Naive thymus-derived CD8-positive, alpha-beta T cell (primary cell): ENCODE data around the gene TBCCD1. TPM values are rescaled to one million over a fixed set of nuclear protein-coding genes. Genes with fewer than 3 reads are reported as not detected.
A peak's percentile ranks its signal among the peaks of the same experiment; 100 is the strongest.

Source experiments
- ATAC-seq, 2 donors: fragments of 150-1000 bp; cut with Tn5 transposase in 1 of 2; sonication (Bioruptor Pico), chemical (Tn5 transposase) in 1 of 2; 1 replicate in 1 of 2; 2 replicates in 1 of 2; pipeline ENCODE4 v1.10.0; 2021; ENCODE audit warnings: mild to moderate bottlenecking in 2 of 2, moderate library complexity in 2 of 2
- POLR2A ChIA-PET: fragments of 350-600 bp; sonication (Branson Sonifier 250); formaldehyde crosslinking; loops from one replicate; lab custom pipeline; 2021; ENCODE audit warnings: antibody characterized with exemption; lab: Charles Lee
- DNase-seq, 10 donors: peaks; one replicate each; pipeline versions ENCODE4 v3.0.0 to v3.0.0-alpha.2; 2020 to 2022
- H3K27ac Mint-ChIP-seq, 10 donors: one replicate each; pipeline ENCODE4 v1.8.0; 2020 to 2022; ENCODE audit warnings: mild to moderate bottlenecking in 10 of 10, mixed read lengths in 10 of 10, moderate library complexity in 4 of 10, inconsistent platforms in 1 of 10
- H3K27me3 Mint-ChIP-seq, 5 donors: one replicate each; pipeline ENCODE4 v1.8.0; 2021 to 2022; ENCODE audit warnings: mixed read lengths in 5 of 5
- H3K36me3 Mint-ChIP-seq, 3 donors: one replicate each; pipeline ENCODE4 v1.8.0; 2020 to 2022; ENCODE audit warnings: mixed read lengths in 3 of 3, mild to moderate bottlenecking in 2 of 3, inconsistent platforms in 1 of 3
- H3K4me1 Mint-ChIP-seq, 4 donors: one replicate each; pipeline ENCODE4 v1.8.0; 2021 to 2022; ENCODE audit warnings: mixed read lengths in 4 of 4
- H3K4me3 Mint-ChIP-seq, 10 donors: one replicate each; pipeline ENCODE4 v1.8.0; 2020 to 2022; ENCODE audit warnings: mild to moderate bottlenecking in 10 of 10, mixed read lengths in 10 of 10, moderate library complexity in 6 of 10, inconsistent platforms in 1 of 10
- H3K9me3 Mint-ChIP-seq, 9 donors: one replicate each; pipeline ENCODE4 v1.8.0; 2020 to 2022; ENCODE audit warnings: mixed read lengths in 9 of 9, mild to moderate bottlenecking in 3 of 9, inconsistent platforms in 1 of 9, moderate library complexity in 1 of 9
- polyA plus RNA-seq, 3 donors: library from polyadenylated mRNA; unstranded; fragments of 300-500 nt; fragmentation: Illumina TruSeq; gene quantifications; one replicate each; pipeline ENCODE4 v1.2.3, GENCODE V29; 2021
- total RNA-seq, 8 experiments: library from RNA in 2 of 8; stranded (reverse) in 2 of 8; gene quantifications; one replicate each; pipeline ENCODE4 v1.2.3 and lab custom pipeline; 2021 to 2026

Gene TBCCD1
- total RNA-seq (10 to 100 TPM; 17.7 to 21.4 TPM), polyA plus RNA-seq (10 to 100 TPM; 11.9 to 22.7 (median 12.2) TPM), total RNA-seq (lab: John Stamatoyannopoulos, UW) (23.1 to 31.1 (median 25.9) reads per million in 6 experiments)

GRCh38 chr3:186567072-186567921 lies at the start of gene TBCCD1:
Gene TBCCD1, minus strand, starts transcription at chr3:186567339. Its CDS starts 3,010 bp downstream, at chr3:186564329.
- Mint-ChIP-seq H3K27me3 (no peaks in the 10 kb centered on the region), H3K9me3 (no peaks in the 10 kb centered on the region), H3K27ac (peak within 1 kb of the TSS; percentile 91 to 98 (median 97)), H3K36me3 (peaks cover 0 to 14% (median 4%) of the 10 kb centered on the region in 3 donors), H3K4me3 (peak within 1 kb of the TSS; percentile 92 to 97 (median 94)), H3K4me1 (peaks cover 31 to 77% (median 65%) of the 10 kb centered on the region in 4 donors)
- DNase-seq, result peak; percentile 88 to 100 (median 96)
- ATAC-seq, result peak; percentile 50 to 60
- POLR2A ChIA-PET, result interaction anchor here (1.3 to 5.6 kb wide), 3 partner anchors 49 to 630 kb away, joined by 4 to 85 read pairs (median 22); partner anchors contain the start of genes EIF4A2 and TRA2B

GRCh38 chr3:186616299-186616617 lies 49.1 kb upstream of the TBCCD1 start:
- H3K4me1 Mint-ChIP-seq, result peaks cover 13 to 21% (median 19%) of the 10 kb centered on the region in 4 donors
- POLR2A ChIA-PET, result interaction anchor here (1.0 to 4.0 kb wide), 6 partner anchors 26 to 206 kb away, joined by 4 to 38 read pairs (median 5); partner anchors contain the start of genes DNAJB11 and EIF4A2
- H3K27ac Mint-ChIP-seq, result peak overlapping the region in 1 of 10 donors; percentile 14

GRCh38 chr3:186614597-186615483 lies 47.7 kb upstream of the TBCCD1 start:
- Mint-ChIP-seq H3K36me3 (no peaks in the 10 kb centered on the region), H3K27ac (peak overlapping the region in 9 of 10 donors; percentile 15 to 85 (median 53)), H3K4me1 (peaks cover 13 to 21% (median 19%) of the 10 kb centered on the region in 4 donors), H3K27me3 (peaks cover 6 to 39% (median 19%) of the 10 kb centered on the region in 5 donors), H3K9me3 (no peaks in the 10 kb centered on the region), H3K4me3 (peak overlapping the region; percentile 3 to 72 (median 61))
- ATAC-seq (peak; percentile 56 to 58), DNase-seq (peak; percentile 44 to 83 (median 70))
- POLR2A ChIA-PET, result interaction anchor here (0.9 to 4.0 kb wide), 3 partner anchors 169 to 212 kb away, joined by 3 to 38 read pairs (median 14); partner anchors contain the start of gene EIF4A2

More at GRCh38 chr3:186616299-186616617, 49.1 kb upstream of the TBCCD1 start:
- Mint-ChIP-seq H3K36me3 (no peaks in the 10 kb centered on the region), H3K4me3 (peak overlapping the region in 4 of 10 donors; percentile 59 to 79 (median 72)), H3K9me3 (no peaks in the 10 kb centered on the region), H3K27me3 (peaks cover 8 to 42% (median 25%) of the 10 kb centered on the region in 5 donors)
- DNase-seq (no peak), ATAC-seq (no peak)

- peaks cover 6 to 38% (median 19%) of the 10 kb centered on the region in 5 donors for H3K27me3 Mint-ChIP-seq
Observed at GRCh38 chr3:186614266-186614596, 47.1 kb upstream of the TBCCD1 start.

GRCh38 chr3:186613637-186614265 lies 46.6 kb upstream of the TBCCD1 start:
- DNase-seq (no peak), ATAC-seq (no peak)
- POLR2A ChIA-PET, result interaction anchor here (1.1 to 4.0 kb wide), 2 partner anchors 170 kb away, joined by 5 to 38 read pairs; partner anchors contain the start of gene EIF4A2
- H3K27me3 Mint-ChIP-seq, result peaks cover 5 to 37% (median 16%) of the 10 kb centered on the region in 5 donors
- H3K4me3 Mint-ChIP-seq, result peak overlapping the region in 1 of 10 donors; percentile 2
- peak overlapping the region in 4 of 10 donors; percentile 15 to 22 (median 20) for H3K27ac Mint-ChIP-seq
- no peaks in the 10 kb centered on the region for H3K9me3 Mint-ChIP-seq
- H3K36me3 Mint-ChIP-seq, result no peaks in the 10 kb centered on the region
- peaks cover 13 to 21% (median 19%) of the 10 kb centered on the region in 4 donors for H3K4me1 Mint-ChIP-seq

More at GRCh38 chr3:186614266-186614596, 47.1 kb upstream of the TBCCD1 start:
- no peaks in the 10 kb centered on the region for H3K9me3 Mint-ChIP-seq
- POLR2A ChIA-PET, result interaction anchor here (3.5 to 4.0 kb wide), 2 partner anchors 169 to 208 kb away, joined by 14 to 38 read pairs; partner anchors contain the start of gene EIF4A2
- ATAC-seq (peak in 1 of 2 donors; percentile 6), DNase-seq (no peak)
- peak overlapping the region in 5 of 10 donors; percentile 15 to 85 (median 72) for H3K27ac Mint-ChIP-seq
- H3K4me1 Mint-ChIP-seq, result peaks cover 13 to 21% (median 19%) of the 10 kb centered on the region in 4 donors
- H3K4me3 Mint-ChIP-seq, result peak overlapping the region; percentile 3 to 72 (median 61)
- no peaks in the 10 kb centered on the region for H3K36me3 Mint-ChIP-seq

GRCh38 chr3:186612721-186613636 lies 45.8 kb upstream of the TBCCD1 start, which contains the start of gene AHSG:
Gene AHSG, plus strand, starts transcription at chr3:186613060. Its CDS starts 82 bp downstream, at chr3:186613142.
- POLR2A ChIA-PET, result interaction anchor here (1.1 kb wide), 1 partner anchor 171 kb away, joined by 5 read pairs; the partner anchor contains the start of gene EIF4A2
- Mint-ChIP-seq H3K4me3 (peak within 1 kb of the TSS in 1 of 10 donors; percentile 22), H3K27me3 (peaks cover 3 to 29% (median 8%) of the 10 kb centered on the region in 5 donors), H3K9me3 (no peaks in the 10 kb centered on the region), H3K27ac (peak within 1 kb of the TSS in 4 of 10 donors; percentile 15 to 22 (median 20)), H3K4me1 (peaks cover 13 to 21% (median 19%) of the 10 kb centered on the region in 4 donors), H3K36me3 (no peaks in the 10 kb centered on the region)
- ATAC-seq (no peak), DNase-seq (no peak)

GRCh38 chr3:186612065-186612464 lies 44.9 kb upstream of the TBCCD1 start:
- ATAC-seq (no peak), DNase-seq (no peak)
- Mint-ChIP-seq H3K9me3 (no peaks in the 10 kb centered on the region), H3K27me3 (peaks cover 3 to 21% (median 7%) of the 10 kb centered on the region in 5 donors), H3K27ac (no peak overlapping the region), H3K4me3 (no peak overlapping the region), H3K36me3 (no peaks in the 10 kb centered on the region), H3K4me1 (peaks cover 9 to 16% (median 14%) of the 10 kb centered on the region in 4 donors)
- POLR2A ChIA-PET, result interaction anchor here (0.6 kb wide), 1 partner anchor 1055 kb away, joined by 3 read pairs; no protein-coding TSS in a partner anchor

GRCh38 chr3:186609247-186609868 lies 42.2 kb upstream of the TBCCD1 start:
- no peaks in the 10 kb centered on the region for H3K9me3 Mint-ChIP-seq
- H3K27me3 Mint-ChIP-seq, result peaks cover under 1 to 15% (median 2%) of the 10 kb centered on the region in 5 donors
- POLR2A ChIA-PET, result no interaction called here
- peaks cover 1 to 3% (median 2%) of the 10 kb centered on the region in 4 donors for H3K4me1 Mint-ChIP-seq
- no peak overlapping the region for H3K4me3 Mint-ChIP-seq
- no peak for DNase-seq
- no peak overlapping the region for H3K27ac Mint-ChIP-seq
- no peaks in the 10 kb centered on the region for H3K36me3 Mint-ChIP-seq
- no peak for ATAC-seq

GRCh38 chr3:186608624-186609215 lies 41.6 kb upstream of the TBCCD1 start:
- Mint-ChIP-seq H3K9me3 (no peaks in the 10 kb centered on the region), H3K4me1 (no peaks in the 10 kb centered on the region), H3K27me3 (peaks cover 0 to 15% (median 2%) of the 10 kb centered on the region in 5 donors), H3K4me3 (no peak overlapping the region), H3K27ac (no peak overlapping the region), H3K36me3 (no peaks in the 10 kb centered on the region)
- ATAC-seq (no peak), DNase-seq (no peak)
- POLR2A ChIA-PET, result no interaction called here
